NCI-H146 (cell line): Measurements from ENCODE around the gene DAPK1.

Source experiments
- DNase-seq: peaks from one replicate; lab custom pipeline; 2025; lab: John Stamatoyannopoulos, UW

The DAPK1 gene

DNA sequence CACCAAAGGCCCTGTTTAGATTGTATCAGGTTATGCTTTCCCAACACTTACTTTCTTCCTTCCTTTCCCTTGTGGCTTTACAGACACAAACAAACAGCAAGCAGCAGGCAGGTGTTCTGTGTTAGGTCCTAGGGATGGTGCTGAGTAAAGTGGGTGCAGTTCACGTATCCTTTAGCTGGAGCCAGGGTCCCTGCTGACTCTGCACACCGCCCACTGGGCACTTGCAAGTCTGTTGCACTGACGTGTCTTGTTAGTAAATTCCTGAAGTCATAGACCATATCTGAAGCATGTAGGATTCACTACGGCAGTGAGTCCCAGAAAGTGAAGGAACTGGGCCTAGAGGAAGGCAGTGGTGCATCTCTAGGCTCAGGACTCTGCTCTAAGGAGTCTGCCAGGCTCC is 96.5 kb downstream of the DAPK1 start:
- DNase-seq = no peak

DNA sequence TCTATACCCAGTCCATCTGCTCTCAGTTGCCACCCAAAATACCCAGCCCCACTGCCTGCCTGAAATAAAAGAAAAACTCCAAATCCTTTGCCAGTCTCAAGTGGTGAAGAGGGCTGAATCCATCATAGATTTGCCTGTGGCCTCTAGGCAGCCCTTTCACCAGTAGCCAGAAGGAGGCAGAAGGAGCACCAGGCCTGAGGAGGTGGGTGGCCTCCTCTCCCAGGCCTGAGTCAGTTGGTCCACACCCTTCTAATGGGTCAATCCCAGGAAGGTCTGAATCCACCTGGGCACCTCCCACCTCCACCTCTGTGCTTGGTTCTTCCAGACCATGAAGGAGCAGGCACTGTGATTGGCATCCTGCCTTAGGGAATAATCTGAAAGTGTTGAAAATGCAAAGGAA is 97.0 kb downstream of the DAPK1 start:
- DNase-seq = no peak

DNA sequence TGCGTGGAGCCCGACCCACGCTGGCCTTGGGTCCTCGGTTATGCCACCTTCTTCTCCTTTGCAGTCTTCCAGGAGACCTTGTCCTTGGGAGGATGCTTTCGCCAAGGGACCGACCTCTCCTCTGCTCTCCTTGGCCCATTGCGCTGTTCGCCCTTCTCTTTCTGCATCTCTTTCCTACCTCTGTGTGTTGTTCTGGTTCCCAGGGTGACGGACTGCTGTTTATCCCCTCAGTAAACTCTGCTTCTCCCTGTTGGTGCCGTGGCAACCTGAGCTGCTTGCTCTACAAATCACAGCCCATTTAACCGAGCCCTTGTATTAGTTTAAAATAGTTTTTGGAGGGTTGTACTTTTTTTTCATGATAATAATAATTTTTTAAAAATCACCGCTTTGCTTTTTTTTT is 97.9 kb downstream of the DAPK1 start:
- DNase-seq = no peak

DNA sequence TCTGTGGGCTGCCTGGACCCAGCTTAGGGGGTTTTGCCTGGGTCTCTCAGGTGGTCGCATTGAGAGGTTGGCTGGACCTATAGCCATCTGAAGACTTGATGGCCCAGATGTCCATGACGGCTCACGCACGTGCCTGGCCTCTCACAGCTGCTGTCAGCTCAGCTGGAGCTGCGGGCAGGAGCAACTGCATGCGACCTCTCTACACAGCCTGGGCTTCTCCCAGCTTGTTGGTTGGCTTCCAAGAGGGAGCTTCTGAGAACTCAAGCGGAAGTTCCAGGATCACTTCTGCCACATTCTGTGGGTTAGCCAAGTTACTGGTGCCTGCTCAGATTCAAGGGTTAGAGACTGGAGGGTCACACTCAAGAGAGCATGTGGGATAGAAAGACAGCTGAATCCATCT is 99.2 kb downstream of the DAPK1 start:
- no peak for DNase-seq

DNA sequence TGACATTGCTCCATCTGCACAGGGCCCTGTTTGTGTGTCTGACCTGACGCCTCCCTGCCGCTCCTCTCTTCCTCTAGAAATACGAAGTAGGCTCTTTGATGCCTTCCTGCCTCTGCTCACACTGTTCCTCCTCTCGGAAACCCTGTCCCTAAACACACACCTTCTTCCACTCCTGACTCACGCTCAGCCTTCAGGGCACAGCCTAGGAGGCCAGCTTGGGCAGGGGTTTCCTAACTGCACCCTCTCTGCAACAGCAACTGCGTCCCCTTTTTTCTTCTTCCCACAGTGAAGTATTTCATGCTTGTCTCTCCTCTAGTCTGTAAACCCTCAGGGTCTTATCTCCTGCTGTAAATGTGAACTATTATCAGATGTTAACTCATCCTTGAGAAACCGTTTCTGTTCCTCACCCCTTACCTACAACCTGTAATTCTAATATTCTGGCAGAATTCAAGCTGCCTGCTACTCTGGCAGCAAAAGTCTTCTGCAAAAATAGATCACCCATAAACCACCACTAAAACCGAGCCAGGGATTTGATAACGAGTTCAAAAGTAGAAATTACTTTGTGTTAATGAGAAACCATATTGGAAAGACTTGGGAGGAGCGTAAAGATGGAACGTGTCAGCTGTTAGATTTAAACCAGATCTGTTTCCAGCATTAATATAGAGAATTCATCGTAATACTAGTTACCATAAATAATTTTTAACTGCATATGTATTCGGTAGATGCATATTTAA is 100.2 kb downstream of the DAPK1 start:
- no peak for DNase-seq

DNA sequence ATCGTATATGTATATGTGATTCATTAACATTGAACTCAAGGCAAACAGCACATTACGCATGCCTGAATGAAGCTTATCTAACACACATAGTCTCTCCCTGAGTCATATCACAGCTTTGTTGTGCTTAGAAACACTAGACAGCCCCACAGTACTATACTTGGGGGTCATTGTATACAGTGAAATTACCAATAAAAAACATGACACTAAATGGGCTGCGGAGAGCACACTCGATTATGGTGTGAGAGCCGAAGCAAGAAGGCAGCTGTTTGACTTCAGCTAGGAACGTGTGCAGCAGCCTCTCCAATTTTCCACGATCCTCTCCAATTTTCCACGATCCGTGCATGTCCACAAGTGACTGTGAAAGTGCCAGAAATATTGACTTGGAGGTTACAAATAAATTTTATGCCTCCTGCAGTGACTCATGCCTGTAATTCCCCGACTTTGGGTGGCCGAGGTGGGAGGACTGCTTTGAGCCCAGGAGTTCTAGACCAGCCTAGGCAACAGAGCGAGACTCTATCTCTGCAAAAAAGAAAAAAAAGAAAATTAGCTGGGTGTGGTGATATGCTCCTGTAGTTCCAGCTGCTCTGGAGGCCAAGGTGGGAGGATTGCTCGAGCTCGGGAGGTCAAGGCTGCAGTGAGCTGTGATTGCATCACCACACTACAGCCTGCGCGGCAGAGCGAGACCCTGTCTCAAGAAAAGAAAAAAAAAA is 102.4 kb downstream of the DAPK1 start:
- DNase-seq = no peak

DNA sequence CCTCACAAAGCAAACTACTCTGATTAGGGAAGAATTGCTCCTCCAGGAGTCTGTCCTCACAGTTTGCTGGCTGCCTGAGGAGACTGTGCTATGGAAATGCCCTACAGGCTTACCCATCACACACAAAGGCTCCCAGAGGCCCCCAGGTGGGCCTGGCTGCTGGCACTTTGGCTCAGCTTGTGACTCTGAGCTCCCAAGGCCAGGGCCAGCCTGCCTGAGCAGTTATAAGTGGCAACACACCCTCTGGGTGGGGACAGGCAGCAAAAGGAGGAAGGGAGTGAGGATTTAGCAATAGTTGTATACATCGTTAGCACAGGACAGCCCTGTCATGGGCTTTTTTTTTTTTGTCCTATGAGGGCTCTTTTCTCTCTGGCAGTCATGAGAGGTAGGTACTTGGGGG is 103.5 kb downstream of the DAPK1 start:
- no peak for DNase-seq

DNA sequence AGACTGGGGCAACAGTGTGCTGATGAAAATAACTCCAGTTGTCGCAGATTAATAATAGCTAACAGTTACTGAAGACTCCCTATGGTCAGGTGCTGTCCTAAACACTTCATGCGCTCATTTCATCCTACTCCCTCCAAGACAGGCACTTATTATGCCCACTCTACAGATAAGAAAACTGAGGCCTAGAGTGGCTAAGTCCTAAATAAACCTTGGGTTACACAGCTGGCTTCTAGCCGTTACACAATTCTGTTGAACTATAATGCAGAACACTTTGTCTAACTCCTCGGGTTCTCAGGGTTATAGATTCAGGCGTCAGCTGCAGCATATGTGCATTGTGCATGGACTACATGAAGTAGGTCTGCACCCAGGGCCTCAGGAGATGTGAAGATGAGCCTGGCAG is 103.9 kb downstream of the DAPK1 start:
- DNase-seq = no peak

DNA sequence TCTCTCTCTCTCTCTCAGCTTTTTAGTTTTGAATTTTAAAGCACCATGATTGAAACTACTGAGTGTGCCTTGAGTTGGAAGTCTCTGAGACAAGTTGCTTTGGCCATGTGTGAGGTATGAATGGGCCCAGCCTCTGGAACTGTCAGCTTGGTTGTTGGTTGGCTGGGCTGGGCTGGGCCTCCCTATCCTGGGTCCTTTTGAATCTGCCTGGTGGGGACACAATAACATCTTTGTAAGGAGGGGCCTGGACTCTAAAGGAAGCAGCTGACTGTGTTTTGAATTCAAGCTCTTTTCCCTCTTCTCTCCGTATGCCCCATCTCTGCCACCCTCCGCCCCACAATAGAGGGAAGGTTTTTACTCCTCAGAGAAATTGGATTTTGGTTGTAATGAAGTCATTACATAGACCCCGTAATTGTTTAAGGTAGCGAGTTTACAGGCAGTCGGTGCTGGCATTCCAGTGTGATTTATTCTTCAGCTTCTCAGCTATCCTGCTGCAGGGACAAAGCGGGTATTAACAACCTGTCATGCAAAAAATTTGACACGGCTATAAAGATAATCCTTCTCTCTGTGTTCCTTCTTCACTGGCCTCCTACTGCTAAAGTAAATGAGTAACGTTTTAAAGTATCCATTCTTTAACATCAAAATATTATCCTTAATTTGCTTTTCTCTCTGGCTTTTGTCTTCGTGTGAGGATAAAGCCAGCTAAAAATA is 105.4 kb downstream of the DAPK1 start:
- DNase-seq = no peak

DNA sequence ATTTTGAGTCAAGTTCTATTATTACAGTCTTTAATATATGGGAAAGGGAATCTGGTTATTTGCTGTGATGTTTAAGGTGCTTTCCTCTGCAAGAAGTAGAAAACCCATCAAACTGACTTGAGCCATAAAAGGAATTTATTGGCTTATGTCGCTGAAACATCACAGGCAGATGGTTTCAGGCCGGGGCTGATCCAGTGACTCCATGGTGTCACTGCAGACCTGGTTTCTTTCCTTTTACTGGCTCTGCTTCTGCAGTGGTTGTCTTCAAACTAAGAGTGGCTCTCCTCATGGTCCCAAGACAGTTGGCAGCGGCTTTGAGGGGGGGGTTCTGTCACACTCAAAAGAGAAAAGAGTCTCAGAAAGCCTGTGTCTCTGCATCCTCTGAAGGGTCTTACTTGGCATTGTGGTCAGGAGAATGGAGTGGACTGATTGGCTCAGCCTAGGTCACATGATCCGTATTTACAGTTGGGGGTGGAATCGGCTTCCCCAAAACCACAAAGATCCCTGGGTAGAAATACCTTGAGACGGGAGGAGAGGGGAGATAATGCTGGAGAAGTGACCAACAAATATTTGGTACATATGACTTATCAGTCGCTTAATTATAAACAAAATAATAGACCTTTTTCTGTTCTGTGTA is 106.3 kb downstream of the DAPK1 start:
- no peak for DNase-seq

DNA sequence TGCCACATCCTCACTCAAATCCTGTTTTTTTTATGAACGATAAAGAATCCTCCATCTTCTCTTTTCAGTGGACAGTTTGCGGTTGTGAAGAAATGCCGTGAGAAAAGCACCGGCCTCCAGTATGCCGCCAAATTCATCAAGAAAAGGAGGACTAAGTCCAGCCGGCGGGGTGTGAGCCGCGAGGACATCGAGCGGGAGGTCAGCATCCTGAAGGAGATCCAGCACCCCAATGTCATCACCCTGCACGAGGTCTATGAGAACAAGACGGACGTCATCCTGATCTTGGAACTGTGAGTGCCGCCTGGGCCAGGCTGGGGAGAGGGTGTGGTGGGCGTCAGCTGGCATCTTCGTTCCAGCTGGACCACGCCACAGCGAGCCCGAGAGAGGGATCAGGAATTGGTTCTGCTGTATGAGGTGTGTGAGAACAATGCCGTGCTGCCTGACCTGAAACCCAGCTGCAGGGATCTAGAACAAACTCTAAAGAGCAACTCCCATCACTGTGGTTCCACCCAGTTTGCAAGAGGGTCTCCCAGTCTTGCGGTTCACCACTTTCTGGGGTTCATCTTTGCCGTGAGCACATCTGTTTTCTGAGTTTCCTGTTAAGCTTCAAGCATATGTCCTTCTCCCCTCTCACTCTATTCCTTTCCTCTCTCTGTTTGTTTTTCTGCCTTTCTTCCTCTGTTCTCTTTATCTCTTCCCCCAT is 107.4 kb downstream of the DAPK1 start:
- no peak for DNase-seq

DNA sequence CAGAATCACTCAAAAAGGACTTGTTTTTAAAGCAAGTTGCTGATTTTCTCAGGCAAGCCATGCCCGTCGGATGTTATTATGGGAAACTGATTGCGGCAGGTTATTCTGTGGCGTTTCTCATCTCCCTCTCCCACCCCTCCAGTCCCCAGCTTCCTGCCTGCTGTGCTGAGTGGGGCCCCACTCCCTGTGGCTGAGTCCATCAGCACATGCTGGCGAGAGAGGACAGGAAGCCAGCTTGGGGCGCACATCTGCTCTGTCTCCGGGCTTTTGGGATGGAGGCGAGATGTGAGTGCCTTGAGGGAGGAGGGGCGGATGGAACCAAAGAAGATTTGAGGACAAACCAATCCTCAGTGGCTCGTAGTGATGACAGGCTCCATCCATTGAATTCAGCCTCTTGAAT is 108.0 kb downstream of the DAPK1 start:
- DNase-seq = no peak

DNA sequence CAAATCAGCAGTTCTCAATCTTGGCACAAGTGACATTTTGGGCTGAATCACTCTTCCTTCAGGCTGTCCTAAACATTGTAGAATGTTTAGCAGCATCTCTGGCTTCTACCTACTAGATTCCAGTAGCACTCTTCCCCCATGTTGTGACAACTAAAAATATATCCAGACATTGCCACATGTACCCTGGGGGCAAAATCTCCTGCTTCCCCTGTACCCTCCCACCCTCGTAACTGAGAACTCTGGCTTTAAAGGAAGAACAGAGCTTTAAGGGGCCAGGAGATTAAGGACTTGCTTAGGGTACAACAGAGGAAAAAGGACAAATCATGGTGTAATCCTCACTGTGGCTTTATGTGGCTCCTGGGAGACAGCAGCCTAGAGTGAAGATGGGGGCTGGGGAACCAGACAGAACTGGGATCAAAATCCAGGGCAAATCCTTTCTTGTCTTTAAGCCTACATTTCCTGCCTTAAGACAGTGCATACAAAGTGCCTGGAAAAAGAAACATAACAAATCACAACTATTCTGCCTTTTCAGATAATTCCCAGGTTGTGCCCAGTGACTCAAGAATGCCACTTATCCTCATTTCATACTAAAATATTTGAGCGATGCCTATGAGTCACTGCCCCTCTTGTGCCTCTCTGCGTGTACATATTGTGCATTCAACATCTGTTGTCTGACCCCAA is 109.3 kb downstream of the DAPK1 start:
- DNase-seq = no peak

DNA sequence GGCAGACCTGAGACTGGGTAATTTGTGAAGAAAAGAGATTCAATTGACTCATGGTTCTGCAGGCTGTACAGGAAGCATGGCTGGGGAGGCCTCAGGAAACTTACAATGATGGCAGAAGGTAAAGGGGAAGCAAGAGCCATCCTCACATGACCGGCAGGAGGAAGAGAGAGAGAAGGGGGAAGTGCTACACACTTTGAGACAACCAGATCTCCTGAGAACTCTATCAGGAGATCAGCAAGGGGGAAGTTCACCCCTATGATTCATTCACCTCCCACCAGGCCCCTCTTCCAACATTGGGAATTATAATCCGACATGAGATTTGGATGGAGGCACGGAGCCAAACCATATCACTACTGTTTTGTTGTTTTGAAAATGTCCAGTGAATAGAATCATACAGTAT is 110.2 kb downstream of the DAPK1 start:
- DNase-seq = no peak

DNA sequence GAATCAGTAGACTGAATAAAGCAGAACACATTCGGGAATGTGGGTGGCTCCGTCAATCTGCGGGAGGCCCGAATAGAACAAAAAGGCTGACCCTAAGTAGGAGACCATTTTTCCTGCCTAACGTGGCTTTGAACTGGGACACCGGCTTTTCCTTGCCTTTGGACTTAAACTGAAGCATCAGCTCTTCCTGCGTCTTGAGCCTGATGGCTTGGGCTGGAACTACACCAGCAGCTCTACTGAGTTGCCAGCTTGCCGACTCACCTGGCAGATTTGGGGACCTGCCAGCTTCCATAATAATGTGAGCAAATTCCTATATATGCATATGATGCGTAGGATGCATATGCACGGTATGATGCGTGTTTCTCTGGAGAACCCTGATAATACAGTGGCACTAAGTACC is 111.3 kb downstream of the DAPK1 start:
- DNase-seq = no peak

DNA sequence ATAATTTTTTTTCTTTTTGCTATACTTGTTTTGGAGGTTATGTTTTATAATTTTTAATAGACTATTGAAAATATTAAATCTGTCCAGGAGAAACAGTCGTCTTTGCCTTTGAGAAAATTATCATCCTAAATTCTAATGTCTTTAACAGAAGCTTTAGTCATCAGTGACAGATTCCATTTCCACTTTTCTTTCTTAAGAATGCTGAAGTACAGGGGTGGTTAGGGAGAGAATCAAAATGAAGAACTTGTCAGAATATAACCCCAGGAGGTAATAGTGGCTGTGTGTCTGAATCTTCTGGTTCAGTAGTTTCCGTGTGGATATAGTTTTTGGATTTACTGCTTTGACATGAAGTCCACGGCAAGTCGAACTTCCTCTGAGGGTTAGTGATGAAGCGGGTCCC is 111.8 kb downstream of the DAPK1 start:
- DNase-seq = no peak

DNA sequence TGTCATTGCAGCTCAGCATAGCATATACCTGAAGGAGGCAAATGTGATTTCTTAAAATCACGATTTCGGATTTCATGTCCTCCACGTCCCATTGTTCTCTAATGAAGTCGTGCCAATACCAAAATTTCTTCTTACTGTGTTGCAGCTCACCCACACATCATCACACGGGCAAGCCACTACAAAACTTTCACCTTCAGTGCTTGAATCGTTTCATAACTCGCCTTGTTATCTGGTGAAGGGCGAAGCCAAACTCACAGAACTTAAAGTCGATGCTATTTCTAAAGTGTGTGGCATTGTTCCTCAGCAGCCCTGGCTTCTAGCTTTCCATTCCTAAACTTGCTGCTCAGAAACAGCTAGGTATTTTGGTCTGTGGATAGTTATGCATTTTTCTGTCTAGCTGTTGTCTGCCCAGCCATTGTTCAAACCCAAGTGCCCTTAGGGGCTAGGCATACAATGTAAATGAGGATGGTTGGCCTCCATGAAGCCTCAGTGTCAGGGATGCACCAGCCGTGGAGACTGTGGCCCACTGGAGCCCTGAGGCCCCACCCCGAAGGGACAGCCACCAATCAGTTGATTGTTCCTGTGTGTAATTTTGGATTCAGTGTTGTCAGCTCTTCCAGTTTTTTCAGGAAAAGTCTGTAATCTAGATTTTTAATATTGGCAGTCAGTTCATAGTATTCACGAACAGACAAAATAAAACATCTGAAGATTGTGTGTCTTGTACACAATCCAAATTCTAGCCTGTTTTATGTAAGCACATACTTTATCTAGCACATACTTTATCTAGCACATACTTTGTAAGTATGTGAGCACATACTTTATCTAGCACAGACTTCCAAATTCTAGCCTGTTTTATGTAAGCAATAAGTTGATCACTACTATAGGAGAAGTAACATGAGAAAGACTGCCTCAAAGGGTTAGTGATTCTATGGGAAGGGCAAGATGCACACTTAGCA is 112.8 kb downstream of the DAPK1 start:
- no peak for DNase-seq

DNA sequence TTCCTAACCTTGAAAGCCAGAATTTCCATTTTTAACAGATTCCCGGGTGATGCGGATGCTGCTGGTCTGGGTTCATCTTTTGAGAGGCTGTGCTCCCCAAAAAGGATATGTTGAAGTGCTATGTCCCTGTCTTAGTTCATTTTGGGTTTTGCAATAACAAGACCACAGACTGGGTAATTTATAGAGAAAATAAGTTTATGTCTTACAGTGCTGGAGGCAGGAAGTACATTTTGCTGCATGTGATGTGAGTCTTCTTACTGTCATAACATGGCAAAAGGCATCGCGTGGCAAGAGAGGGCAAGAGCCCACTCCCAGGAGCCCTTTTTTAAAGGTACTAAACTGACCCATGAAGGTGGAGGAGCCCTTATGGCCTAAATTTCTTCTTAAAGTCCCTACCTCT is 114.1 kb downstream of the DAPK1 start:
- DNase-seq = no peak

DNA sequence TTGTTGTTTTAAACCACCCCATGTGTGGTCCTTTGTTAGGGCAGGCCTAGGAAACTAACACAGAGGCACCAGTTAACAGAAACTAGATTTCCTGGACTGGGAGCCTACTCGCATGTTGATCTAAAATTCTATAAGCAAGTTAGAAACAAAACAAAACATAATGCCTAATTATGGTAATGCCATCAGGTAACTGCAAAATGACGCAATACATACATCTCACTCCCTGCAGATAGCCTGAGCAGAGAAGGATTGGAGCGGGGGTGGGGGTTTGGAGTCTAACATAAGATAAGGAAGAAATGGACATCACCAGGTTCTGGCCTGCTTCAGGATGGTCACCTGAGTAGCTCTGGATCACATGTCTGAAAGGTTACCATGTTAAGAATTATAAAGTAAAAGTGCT is 114.9 kb downstream of the DAPK1 start:
- DNase-seq = no peak
